ENCODE measurements around the gene DLGAP4.

DLGAP4 gene

GRCh38 chr20:36544134-36545018 is 238.2 kb downstream of the DLGAP4 start:
- no peak overlapping the region for H3K9ac ChIP-seq (ENCODE audit: low read length)
- no peak overlapping the region for H3K27ac ChIP-seq (ENCODE audit: low read depth, low read length)
- TF ChIP-seq EZH2phosphoT487 (conservative IDR thresholded peaks at IDR 0.05; ENCODE audit: low read length), result no peak
- no peak for TF ChIP-seq CTCF (IDR thresholded peaks at IDR 0.05; ENCODE audit: insufficient read depth, low read length, poor library complexity, severe bottlenecking)
- no peaks in the 10 kb centered on the region for H3K36me3 ChIP-seq (ENCODE audit: low read length)
- H3K27me3 ChIP-seq (ENCODE audit: low read length), result no peaks in the 10 kb centered on the region
- no peak overlapping the region for H2AFZ ChIP-seq (ENCODE audit: low read depth, low read length, severe bottlenecking)
- no peaks in the 10 kb centered on the region for H3F3A ChIP-seq (ENCODE audit: insufficient read depth)
- no peaks in the 10 kb centered on the region for H3K9me2 ChIP-seq (replicated peaks; ENCODE audit: insufficient read depth, low read length)
- H4K20me1 ChIP-seq (ENCODE audit: low read depth, low read length), result no peaks in the 10 kb centered on the region
- no peaks in the 10 kb centered on the region for H3K79me2 ChIP-seq (ENCODE audit: insufficient read depth, low read length)
- no peaks in the 10 kb centered on the region for H3K9me3 ChIP-seq (ENCODE audit: insufficient read depth, low read length)
- no peak overlapping the region for H3K4me3 ChIP-seq (ENCODE audit: insufficient read depth, low read length, poor library complexity, severe bottlenecking)
- H3K4me2 ChIP-seq (ENCODE audit: low read depth, low read length, poor library complexity, severe bottlenecking), result no peak overlapping the region

GRCh38 chr20:36546111-36546736 is 240.1 kb downstream of the DLGAP4 start:
- H3F3A ChIP-seq (ENCODE audit: insufficient read depth), result no peaks in the 10 kb centered on the region

GRCh38 chr20:36547186-36548005 is 241.3 kb downstream of the DLGAP4 start:
- no peaks in the 10 kb centered on the region for H3K36me3 ChIP-seq (ENCODE audit: low read length)

More at GRCh38 chr20:36546111-36546736, 240.1 kb downstream of the DLGAP4 start:
- H3K36me3 ChIP-seq (ENCODE audit: low read length), result no peaks in the 10 kb centered on the region
- H3K27me3 ChIP-seq (ENCODE audit: low read length), result no peaks in the 10 kb centered on the region
- H3K27ac ChIP-seq (ENCODE audit: low read depth, low read length), result no peak overlapping the region
- no peak overlapping the region for H3K4me3 ChIP-seq (ENCODE audit: insufficient read depth, low read length, poor library complexity, severe bottlenecking)
- H3K9me2 ChIP-seq (replicated peaks; ENCODE audit: insufficient read depth, low read length), result no peaks in the 10 kb centered on the region
- TF ChIP-seq CTCF (IDR thresholded peaks at IDR 0.05; ENCODE audit: insufficient read depth, low read length, poor library complexity, severe bottlenecking) (no peak), EZH2phosphoT487 (conservative IDR thresholded peaks at IDR 0.05; ENCODE audit: low read length) (no peak)
- no peaks in the 10 kb centered on the region for H4K20me1 ChIP-seq (ENCODE audit: low read depth, low read length)
- H2AFZ ChIP-seq (ENCODE audit: low read depth, low read length, severe bottlenecking), result no peak overlapping the region
- H3K9ac ChIP-seq (ENCODE audit: low read length), result no peak overlapping the region
- H3K4me2 ChIP-seq (ENCODE audit: low read depth, low read length, poor library complexity, severe bottlenecking), result no peak overlapping the region
- H3K9me3 ChIP-seq (ENCODE audit: insufficient read depth, low read length), result no peaks in the 10 kb centered on the region
- H3K79me2 ChIP-seq (ENCODE audit: insufficient read depth, low read length), result no peaks in the 10 kb centered on the region

More at GRCh38 chr20:36547186-36548005, 241.3 kb downstream of the DLGAP4 start:
- H3K4me3 ChIP-seq (ENCODE audit: insufficient read depth, low read length, poor library complexity, severe bottlenecking), result no peak overlapping the region
- no peak overlapping the region for H3K9ac ChIP-seq (ENCODE audit: low read length)
- H3K9me3 ChIP-seq (ENCODE audit: insufficient read depth, low read length), result no peaks in the 10 kb centered on the region
- no peak overlapping the region for H3K4me2 ChIP-seq (ENCODE audit: low read depth, low read length, poor library complexity, severe bottlenecking)
- H3K9me2 ChIP-seq (replicated peaks; ENCODE audit: insufficient read depth, low read length), result no peaks in the 10 kb centered on the region
- H3K27me3 ChIP-seq (ENCODE audit: low read length), result no peaks in the 10 kb centered on the region
- TF ChIP-seq EZH2phosphoT487 (conservative IDR thresholded peaks at IDR 0.05; ENCODE audit: low read length) (no peak), CTCF (IDR thresholded peaks at IDR 0.05; ENCODE audit: insufficient read depth, low read length, poor library complexity, severe bottlenecking) (no peak)
- no peak overlapping the region for H2AFZ ChIP-seq (ENCODE audit: low read depth, low read length, severe bottlenecking)
- H3F3A ChIP-seq (ENCODE audit: insufficient read depth), result no peaks in the 10 kb centered on the region
- no peaks in the 10 kb centered on the region for H4K20me1 ChIP-seq (ENCODE audit: low read depth, low read length)
- H3K79me2 ChIP-seq (ENCODE audit: insufficient read depth, low read length), result no peaks in the 10 kb centered on the region
- no peak overlapping the region for H3K27ac ChIP-seq (ENCODE audit: low read depth, low read length)
